GM19193 (cell line): ENCODE data around the gene LPP.

Source experiments
- POLR2A ChIP-seq: IDR thresholded peaks from 4 replicates; pipeline ENCODE4 v1.6.1; 2011; ENCODE audit not compliant: insufficient read depth, insufficient read length; ENCODE audit errors: extremely low read depth

The LPP gene

GRCh38 chr3:188212308-188212969 is 58.5 kb downstream of the LPP start:
- TF ChIP-seq POLR2A: no peak

GRCh38 chr3:188214442-188214841 is 60.5 kb downstream of the LPP start:
- TF ChIP-seq POLR2A: no peak

GRCh38 chr3:188215129-188215528 is 61.2 kb downstream of the LPP start:
- TF ChIP-seq POLR2A: no peak

- TF ChIP-seq POLR2A: no peak
Measured at GRCh38 chr3:188217011-188217463, 63.1 kb downstream of the LPP start.

- TF ChIP-seq POLR2A: no peak
Measured at GRCh38 chr3:188217726-188218125, 63.8 kb downstream of the LPP start.

- no peak for TF ChIP-seq POLR2A
Measured at GRCh38 chr3:188218603-188219002, 64.6 kb downstream of the LPP start.

- TF ChIP-seq POLR2A: no peak
Measured at GRCh38 chr3:188219147-188219546, 65.2 kb downstream of the LPP start.

- TF ChIP-seq POLR2A: no peak
Measured at GRCh38 chr3:188220097-188220788, 66.3 kb downstream of the LPP start.

- no peak for TF ChIP-seq POLR2A
Measured at GRCh38 chr3:188220988-188221818, 67.2 kb downstream of the LPP start.

GRCh38 chr3:188223936-188224335 is 70.0 kb downstream of the LPP start:
- no peak for TF ChIP-seq POLR2A

GRCh38 chr3:188227442-188227841 is 73.5 kb downstream of the LPP start:
- no peak for TF ChIP-seq POLR2A

- no peak for TF ChIP-seq POLR2A
Measured at GRCh38 chr3:188229177-188229576, 75.2 kb downstream of the LPP start.

GRCh38 chr3:188229726-188230125 is 75.8 kb downstream of the LPP start:
- TF ChIP-seq POLR2A: no peak

- TF ChIP-seq POLR2A: no peak
Measured at GRCh38 chr3:188230962-188231361, 77.0 kb downstream of the LPP start.

- TF ChIP-seq POLR2A: no peak
Measured at GRCh38 chr3:188231456-188231855, 77.5 kb downstream of the LPP start.
